Activated T-cell treated with anti-CD3 and anti-CD28 coated beads, Interleukin-2, amount 50 U/mL, for 4 hours (primary cell): ENCODE results near the gene ZNF74. TPM values are rescaled to one million over a fixed set of nuclear protein-coding genes. Genes with fewer than 3 reads are reported as not detected.
"Not testable (repeated sequence)": the region's sequence is repeated elsewhere in the genome, so short reads cannot be mapped to it uniquely, and the experiment has no call there.

Experiments used
- ATAC-seq, 2 donors: fragments of 200-7000 bp; cut with Tn5 transposase; one replicate each; pipeline ENCODE4 v1.10.0; 2021
- DNase-seq: peaks from one replicate; pipeline ENCODE4 v3.0.0-alpha.2; 2020
- H3K27me3 Mint-ChIP-seq: one replicate; pipeline ENCODE4 v1.8.0; 2021; ENCODE audit warnings: low read depth, mixed read lengths
- H3K36me3 Mint-ChIP-seq: one replicate; pipeline ENCODE4 v1.8.0; 2022; ENCODE audit warnings: mixed read lengths; ENCODE audit not compliant: insufficient read depth
- H3K4me1 Mint-ChIP-seq: one replicate; pipeline ENCODE4 v1.8.0; 2021; ENCODE audit warnings: low read depth, mixed read lengths
- H3K4me3 Mint-ChIP-seq: one replicate; pipeline ENCODE4 v1.8.0; 2021; ENCODE audit warnings: mild to moderate bottlenecking, moderate library complexity, mixed read lengths
- H3K9me3 Mint-ChIP-seq: one replicate; pipeline ENCODE4 v1.8.0; 2021; ENCODE audit warnings: mixed read lengths
- total RNA-seq, 3 donors: library from RNA; stranded (reverse); gene quantifications; one replicate each; pipeline ENCODE4 v1.2.1, GENCODE V29; 2021

Gene ZNF74
- total RNA-seq, 3 donors from 2014 or later: 16.4 to 21.1 (median 19.4) TPM

GRCh38 chr22:20386336-20386735 lies 7.6 kb upstream of the ZNF74 start:
- Mint-ChIP-seq H3K9me3 (no peaks in the 10 kb centered on the region), H3K27me3 (peaks cover 3% of the 10 kb centered on the region), H3K36me3 (no peaks in the 10 kb centered on the region), H3K4me3 (no peak overlapping the region), H3K4me1 (no peaks in the 10 kb centered on the region)
- ATAC-seq (no peak), DNase-seq (no peak)

- Mint-ChIP-seq H3K4me1 (no peaks in the 10 kb centered on the region), H3K27me3 (peaks cover 3% of the 10 kb centered on the region), H3K9me3 (no peaks in the 10 kb centered on the region), H3K36me3 (no peaks in the 10 kb centered on the region), H3K4me3 (no peak overlapping the region)
- DNase-seq (no peak), ATAC-seq (no peak)
Observed at GRCh38 chr22:20386972-20387371, 7.0 kb upstream of the ZNF74 start.

- Mint-ChIP-seq H3K36me3 (no peaks in the 10 kb centered on the region), H3K27me3 (peaks cover 3% of the 10 kb centered on the region), H3K9me3 (no peaks in the 10 kb centered on the region), H3K4me3 (no peak overlapping the region), H3K4me1 (peaks cover under 1% of the 10 kb centered on the region)
- DNase-seq: no peak
- no peak for ATAC-seq
Observed at GRCh38 chr22:20388200-20388599, 5.8 kb upstream of the ZNF74 start.

- no peaks in the 10 kb centered on the region for H3K36me3 Mint-ChIP-seq
- no peak for ATAC-seq
Observed at GRCh38 chr22:20389288-20389687, 4.7 kb upstream of the ZNF74 start.

GRCh38 chr22:20390394-20390907 lies 3.5 kb upstream of the ZNF74 start:
- H3K4me1 Mint-ChIP-seq: peaks cover 15% of the 10 kb centered on the region
- DNase-seq (no peak), ATAC-seq (no peak)
- no peaks in the 10 kb centered on the region for H3K36me3 Mint-ChIP-seq
- no peak overlapping the region for H3K4me3 Mint-ChIP-seq
- peaks cover 3% of the 10 kb centered on the region for H3K27me3 Mint-ChIP-seq
- H3K9me3 Mint-ChIP-seq: no peaks in the 10 kb centered on the region

More at GRCh38 chr22:20389288-20389687, 4.7 kb upstream of the ZNF74 start:
- no peak overlapping the region for H3K4me3 Mint-ChIP-seq
- DNase-seq: no peak
- H3K27me3 Mint-ChIP-seq: peaks cover 3% of the 10 kb centered on the region
- H3K9me3 Mint-ChIP-seq: no peaks in the 10 kb centered on the region
- H3K4me1 Mint-ChIP-seq: peaks cover 6% of the 10 kb centered on the region

- ATAC-seq: no peak
- Mint-ChIP-seq H3K27me3 (no peaks in the 10 kb centered on the region), H3K4me1 (peaks cover 23% of the 10 kb centered on the region), H3K9me3 (no peaks in the 10 kb centered on the region), H3K36me3 (no peaks in the 10 kb centered on the region), H3K4me3 (no peak overlapping the region)
- DNase-seq: no peak
Observed at GRCh38 chr22:20391222-20391621, 2.7 kb upstream of the ZNF74 start.

GRCh38 chr22:20392365-20392881 lies 1.5 kb upstream of the ZNF74 start:
- DNase-seq: not testable (repeated sequence)
- peaks cover 30% of the 10 kb centered on the region for H3K4me1 Mint-ChIP-seq

GRCh38 chr22:20392983-20393704 lies 807 bp upstream of the ZNF74 start:
- no peaks in the 10 kb centered on the region for H3K9me3 Mint-ChIP-seq
- H3K36me3 Mint-ChIP-seq: no peaks in the 10 kb centered on the region
- DNase-seq: no peak
- H3K4me1 Mint-ChIP-seq: peaks cover 32% of the 10 kb centered on the region
- no peaks in the 10 kb centered on the region for H3K27me3 Mint-ChIP-seq
- peak in 1 of 2 donors; percentile 2 for ATAC-seq
- peak overlapping the region; percentile 86 for H3K4me3 Mint-ChIP-seq

More at GRCh38 chr22:20392365-20392881, 1.5 kb upstream of the ZNF74 start:
- not testable (repeated sequence) for H3K9me3 Mint-ChIP-seq, H3K4me3 Mint-ChIP-seq, H3K27me3 Mint-ChIP-seq, ATAC-seq, H3K36me3 Mint-ChIP-seq

- ATAC-seq: no peak
- no peaks in the 10 kb centered on the region for H3K27me3 Mint-ChIP-seq
- peak overlapping the region; percentile 86 for H3K4me3 Mint-ChIP-seq
- no peaks in the 10 kb centered on the region for H3K9me3 Mint-ChIP-seq
- no peak for DNase-seq
- H3K4me1 Mint-ChIP-seq: peaks cover 35% of the 10 kb centered on the region
- peaks cover 3% of the 10 kb centered on the region for H3K36me3 Mint-ChIP-seq
Observed at GRCh38 chr22:20395181-20395906, 1.4 kb downstream of the ZNF74 start.

GRCh38 chr22:20395907-20396287 lies 1.9 kb downstream of the ZNF74 start:
- Mint-ChIP-seq H3K27me3 (no peaks in the 10 kb centered on the region), H3K4me3 (peak overlapping the region; percentile 86), H3K4me1 (peaks cover 35% of the 10 kb centered on the region), H3K36me3 (peaks cover 7% of the 10 kb centered on the region), H3K9me3 (no peaks in the 10 kb centered on the region)
- no peak for DNase-seq
- ATAC-seq: no peak

GRCh38 chr22:20396639-20397038 lies 2.7 kb downstream of the ZNF74 start:
- ATAC-seq (no peak), DNase-seq (no peak)
- Mint-ChIP-seq H3K36me3 (peaks cover 7% of the 10 kb centered on the region), H3K27me3 (no peaks in the 10 kb centered on the region), H3K4me1 (peaks cover 35% of the 10 kb centered on the region), H3K4me3 (no peak overlapping the region), H3K9me3 (no peaks in the 10 kb centered on the region)

- no peaks in the 10 kb centered on the region for H3K27me3 Mint-ChIP-seq
- H3K4me3 Mint-ChIP-seq: no peak overlapping the region
- ATAC-seq (no peak), DNase-seq (no peak)
- H3K36me3 Mint-ChIP-seq: peaks cover 7% of the 10 kb centered on the region
- peaks cover 35% of the 10 kb centered on the region for H3K4me1 Mint-ChIP-seq
- no peaks in the 10 kb centered on the region for H3K9me3 Mint-ChIP-seq
Observed at GRCh38 chr22:20397498-20397897, 3.5 kb downstream of the ZNF74 start.

- no peaks in the 10 kb centered on the region for H3K27me3 Mint-ChIP-seq
- no peak overlapping the region for H3K4me3 Mint-ChIP-seq
- peaks cover 37% of the 10 kb centered on the region for H3K4me1 Mint-ChIP-seq
- H3K9me3 Mint-ChIP-seq: no peaks in the 10 kb centered on the region
- ATAC-seq: no peak
- H3K36me3 Mint-ChIP-seq: peaks cover 11% of the 10 kb centered on the region
- no peak for DNase-seq
Observed at GRCh38 chr22:20398420-20398819, 4.5 kb downstream of the ZNF74 start.

GRCh38 chr22:20399866-20400605 lies 6.1 kb downstream of the ZNF74 start:
- no peaks in the 10 kb centered on the region for H3K9me3 Mint-ChIP-seq
- H3K4me1 Mint-ChIP-seq: peaks cover 32% of the 10 kb centered on the region
- ATAC-seq (no peak), DNase-seq (no peak)
- no peak overlapping the region for H3K4me3 Mint-ChIP-seq
- H3K27me3 Mint-ChIP-seq: no peaks in the 10 kb centered on the region
- H3K36me3 Mint-ChIP-seq: peaks cover 22% of the 10 kb centered on the region
